SK-N-MC (cell line): ENCODE measurements around the gene SERP2.

ENCODE experiments used
- DNase-seq: peaks from one replicate; pipeline ENCODE4 v3.0.0-alpha.2; 2011; ENCODE audit warnings: low read depth, low spot score
- H3K27ac ChIP-seq: fragments of 200-600 bp; sonication (generic); 2 replicates; pipeline ENCODE4 v1.5.1; 2016; ENCODE audit warnings: mixed run types
- H3K36me3 ChIP-seq: fragments of 200-600 bp; sonication (generic); 2 replicates; pipeline ENCODE4 v1.6.1; 2017; ENCODE audit warnings: antibody characterized with exemption, low read length, mixed read lengths; ENCODE audit not compliant: insufficient read depth
- H3K4me3 ChIP-seq: fragments of 200-600 bp; sonication (generic); 2 replicates; pipeline ENCODE4 v1.5.1; 2016
- H3K9ac ChIP-seq: fragments of 200-600 bp; sonication (generic); 2 replicates; pipeline ENCODE4 v1.8.0; 2017; ENCODE audit warnings: mixed run types, mixed read lengths; ENCODE audit not compliant: insufficient read length
- H3K9me3 ChIP-seq: fragments of 200-600 bp; sonication (generic); 2 replicates; pipeline ENCODE4 v1.6.1; 2017; ENCODE audit warnings: low read depth, mild to moderate bottlenecking, antibody characterized with exemption, low read length, moderate library complexity, mixed read lengths
- EZH2 ChIP-seq: fragments of 200-600 bp; sonication (generic); IDR thresholded peaks from one replicate; pipeline ENCODE4 v1.6.1; 2017; ENCODE audit warnings: antibody characterized with exemption
- FOXP2 ChIP-seq: optimal IDR thresholded peaks from 2 replicates; pipeline ENCODE3; 2011; ENCODE audit warnings: mild to moderate bottlenecking, moderate library complexity; ENCODE audit not compliant: insufficient read depth; ENCODE audit errors: extremely low read length, control extremely low read depth
- POLR2AphosphoS5 ChIP-seq: IDR thresholded peaks from 2 replicates; pipeline ENCODE4 v1.6.1; 2012; ENCODE audit warnings: mild to moderate bottlenecking, low read depth, low read length, borderline replicate concordance

The SERP2 gene

DNA sequence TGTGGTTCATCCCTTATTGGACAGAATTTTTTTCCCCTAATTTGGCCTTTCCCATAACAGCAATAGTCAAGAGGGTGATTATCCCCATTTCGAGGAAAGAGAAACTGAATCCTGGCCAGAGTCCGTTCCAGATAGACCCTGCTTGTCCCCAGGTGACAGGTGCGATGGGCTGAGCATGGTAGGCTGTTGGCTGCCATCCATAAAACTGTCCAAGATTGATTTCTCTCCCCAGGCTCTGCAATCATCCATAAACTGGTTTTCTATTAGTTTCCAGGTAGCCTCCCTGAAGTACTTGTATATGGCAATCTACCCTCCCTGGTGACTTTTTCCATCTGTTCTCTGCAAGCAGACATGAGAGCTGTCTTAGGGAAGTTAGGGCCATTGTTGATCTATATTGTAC lies 25.4 kb downstream of the SERP2 start:
- no peak for TF ChIP-seq FOXP2
- no peak for TF ChIP-seq POLR2AphosphoS5
- no peak for TF ChIP-seq EZH2
- Histone ChIP-seq H3K4me3 (no peak overlapping the region), H3K36me3 (no peaks in the 10 kb centered on the region), H3K27ac (no peak overlapping the region), H3K9ac (no peak overlapping the region), H3K9me3 (no peaks in the 10 kb centered on the region)
- no peak for DNase-seq

DNA sequence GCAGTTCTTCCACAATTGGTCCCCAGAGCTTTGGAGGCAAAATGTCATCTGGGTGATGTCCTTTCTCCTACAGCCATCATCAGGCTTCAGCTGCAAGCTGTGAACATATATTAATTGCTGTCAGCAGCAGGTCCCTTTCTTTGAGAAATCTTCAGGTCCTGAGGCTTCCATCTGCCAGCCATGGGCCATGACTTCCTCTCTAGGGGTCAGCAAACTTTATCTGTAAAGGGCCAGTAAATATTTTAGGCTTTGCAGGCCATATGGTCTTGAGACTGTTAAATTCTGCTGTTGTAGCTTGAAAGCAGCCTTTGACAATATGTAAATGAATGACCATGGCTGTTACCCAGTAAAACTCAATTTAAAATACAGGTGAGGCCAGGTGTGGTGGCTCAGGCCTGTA lies 27.1 kb downstream of the SERP2 start:
- TF ChIP-seq FOXP2 (no peak), EZH2 (no peak), POLR2AphosphoS5 (no peak)
- H3K9ac ChIP-seq: no peak overlapping the region
- H3K27ac ChIP-seq: no peak overlapping the region
- no peaks in the 10 kb centered on the region for H3K36me3 ChIP-seq
- no peak for DNase-seq
- no peak overlapping the region for H3K4me3 ChIP-seq
- H3K9me3 ChIP-seq: no peaks in the 10 kb centered on the region

DNA sequence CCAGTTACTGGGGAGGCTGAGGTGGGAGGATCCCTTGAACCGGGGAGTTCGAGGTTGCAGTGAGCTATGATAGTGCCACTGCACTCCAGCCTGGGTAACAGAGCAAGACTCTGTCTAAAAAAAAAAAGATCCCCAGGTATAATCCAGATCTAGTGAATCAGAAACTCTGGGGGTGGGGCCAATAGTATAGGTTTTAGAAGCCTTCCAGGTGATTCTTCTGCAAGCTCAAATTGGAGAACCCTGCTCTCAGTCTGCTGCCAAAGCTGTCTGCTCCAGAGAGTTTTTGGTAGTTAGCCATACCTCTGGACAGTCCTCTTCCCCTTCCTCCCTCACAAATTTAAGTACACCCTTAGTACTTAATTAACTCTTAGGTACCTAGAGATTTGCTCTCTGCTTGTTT lies 28.0 kb downstream of the SERP2 start:
- H3K27ac ChIP-seq: no peak overlapping the region
- no peaks in the 10 kb centered on the region for H3K9me3 ChIP-seq
- no peaks in the 10 kb centered on the region for H3K36me3 ChIP-seq
- DNase-seq: no peak
- TF ChIP-seq EZH2 (no peak), FOXP2 (no peak)
- no peak overlapping the region for H3K4me3 ChIP-seq
- no peak overlapping the region for H3K9ac ChIP-seq

DNA sequence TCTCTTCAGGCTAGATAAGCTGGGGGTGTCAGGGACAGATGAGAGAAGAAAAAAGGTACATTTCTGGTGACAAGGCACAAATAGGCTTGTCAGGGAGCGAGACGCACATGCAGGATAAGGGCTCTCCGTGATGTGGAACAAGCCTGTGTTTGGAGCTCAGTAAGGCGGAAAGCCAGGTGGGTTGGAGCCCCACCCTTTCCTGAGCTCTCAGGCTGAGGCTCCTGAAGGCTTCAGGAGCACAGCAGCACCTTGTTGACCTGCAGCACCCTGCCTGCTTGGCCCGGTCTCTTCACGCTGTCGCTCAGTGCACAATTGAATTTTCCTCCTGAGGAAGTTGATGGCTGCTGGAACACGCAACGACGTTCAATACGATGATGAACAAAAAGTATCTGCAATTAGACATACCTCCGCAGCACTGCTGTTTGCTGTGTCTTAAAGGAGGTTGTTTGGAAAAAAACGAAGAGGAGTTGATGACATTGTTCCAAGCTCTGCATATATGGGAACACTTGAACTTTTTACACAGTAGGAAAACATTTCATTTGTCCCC lies 29.3 kb downstream of the SERP2 start:
- Histone ChIP-seq H3K36me3 (no peaks in the 10 kb centered on the region), H3K9me3 (no peaks in the 10 kb centered on the region), H3K4me3 (no peak overlapping the region), H3K9ac (no peak overlapping the region), H3K27ac (no peak overlapping the region)
- no peak for DNase-seq
- TF ChIP-seq EZH2: no peak
- no peak for TF ChIP-seq POLR2AphosphoS5
- no peak for TF ChIP-seq FOXP2

DNA sequence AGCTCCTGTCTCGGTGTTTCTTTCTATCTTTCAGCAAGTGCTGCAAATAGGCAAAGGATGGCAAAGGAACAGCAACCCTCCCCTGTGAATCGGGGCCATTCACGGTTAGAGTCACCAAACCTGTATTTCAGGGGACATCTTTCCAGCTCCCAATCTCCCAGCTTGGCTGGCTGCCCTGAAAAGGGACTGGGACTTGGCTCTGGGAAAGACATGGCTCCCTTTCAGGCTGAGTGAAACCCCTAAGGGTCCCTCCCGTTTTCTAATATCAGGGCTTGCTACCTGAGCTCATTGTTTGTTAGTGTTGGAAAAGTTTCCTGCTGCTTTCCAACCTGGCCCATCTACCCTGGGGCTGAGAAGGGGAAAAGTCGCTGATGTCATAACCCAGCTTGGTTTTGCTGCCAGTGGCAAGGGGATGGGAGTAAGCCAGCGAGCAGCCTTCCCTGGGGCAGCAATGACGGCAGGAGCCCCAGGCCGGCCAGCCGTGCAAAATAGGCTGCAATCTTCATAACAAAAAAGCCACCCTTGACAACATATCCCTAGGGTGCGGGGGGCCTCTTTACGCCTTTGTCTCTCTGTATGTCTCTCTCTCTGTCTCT lies 29.9 kb downstream of the SERP2 start:
- no peaks in the 10 kb centered on the region for H3K9me3 ChIP-seq
- TF ChIP-seq POLR2AphosphoS5 (no peak), FOXP2 (no peak), EZH2 (no peak)
- no peak overlapping the region for H3K27ac ChIP-seq
- no peaks in the 10 kb centered on the region for H3K36me3 ChIP-seq
- no peak overlapping the region for H3K4me3 ChIP-seq
- H3K9ac ChIP-seq: no peak overlapping the region
- no peak for DNase-seq

DNA sequence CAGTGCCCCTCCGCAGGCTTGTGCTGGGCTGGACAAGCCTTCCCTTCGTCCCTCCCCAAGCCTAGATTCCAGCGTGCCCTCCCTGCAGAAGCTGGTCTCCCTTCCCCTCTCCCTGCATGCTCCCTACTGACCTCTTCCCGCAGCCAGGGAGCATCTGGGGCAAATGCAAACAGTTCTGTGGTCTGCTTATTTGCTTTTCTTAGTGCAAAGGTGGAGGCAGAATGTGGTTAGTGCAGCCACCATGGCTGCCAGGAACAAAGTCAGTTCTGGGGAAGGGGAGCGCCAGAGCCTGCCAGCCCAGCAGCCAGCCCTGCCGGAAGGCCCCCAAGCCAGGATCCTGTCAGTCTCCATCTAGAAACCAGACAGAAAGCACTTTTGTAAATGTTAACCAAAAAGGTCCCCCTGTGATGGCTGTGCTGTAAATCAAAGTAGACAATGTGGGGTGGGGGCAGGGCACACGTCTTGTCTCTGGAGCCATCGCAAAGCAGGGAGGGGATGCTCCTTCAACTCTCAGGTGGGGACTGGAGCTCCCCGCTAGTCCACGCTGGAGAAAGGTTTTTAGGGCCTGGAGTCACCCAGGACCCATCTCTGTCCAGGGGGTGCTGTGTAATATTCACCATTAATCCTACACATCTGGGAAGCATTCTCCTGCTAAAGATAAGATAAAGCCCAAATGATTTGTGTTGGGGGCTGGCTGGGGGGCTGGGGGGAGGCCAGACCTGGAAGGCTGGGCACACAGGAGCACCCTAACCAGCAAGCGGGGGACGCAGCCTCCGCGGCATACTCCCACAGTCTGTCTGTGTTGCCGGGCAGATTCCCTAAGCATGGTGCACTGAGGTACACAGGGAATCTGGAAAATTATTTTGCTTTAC lies 30.9 kb downstream of the SERP2 start:
- H3K36me3 ChIP-seq: no peaks in the 10 kb centered on the region
- no peak overlapping the region for H3K27ac ChIP-seq
- DNase-seq: no peak
- H3K4me3 ChIP-seq: no peak overlapping the region
- no peak overlapping the region for H3K9ac ChIP-seq
- H3K9me3 ChIP-seq: no peaks in the 10 kb centered on the region
- TF ChIP-seq FOXP2: no peak

DNA sequence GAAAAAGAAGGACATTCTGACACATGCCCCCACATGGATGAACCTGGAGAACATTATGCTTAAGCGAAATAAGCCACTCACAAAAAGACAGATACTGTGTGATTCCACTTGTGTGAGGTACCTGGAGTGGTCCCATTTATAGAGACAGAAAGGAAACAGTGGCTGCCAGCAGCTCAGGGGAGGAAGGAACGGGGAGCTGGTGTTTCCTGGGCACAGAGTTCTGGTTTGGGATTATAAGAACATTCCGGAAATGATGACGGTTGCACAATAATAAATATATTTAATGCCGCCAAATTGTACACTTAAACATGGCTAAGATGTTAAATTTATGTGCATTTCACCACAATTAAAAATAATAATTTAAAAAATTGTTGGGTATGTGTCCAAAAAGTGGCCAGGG lies 33.0 kb downstream of the SERP2 start:
- Histone ChIP-seq H3K4me3 (no peak overlapping the region), H3K9me3 (no peaks in the 10 kb centered on the region), H3K9ac (no peak overlapping the region), H3K27ac (no peak overlapping the region), H3K36me3 (no peaks in the 10 kb centered on the region)
- DNase-seq: peak; percentile 16
- TF ChIP-seq FOXP2: no peak
- no peak for TF ChIP-seq POLR2AphosphoS5
- no peak for TF ChIP-seq EZH2

DNA sequence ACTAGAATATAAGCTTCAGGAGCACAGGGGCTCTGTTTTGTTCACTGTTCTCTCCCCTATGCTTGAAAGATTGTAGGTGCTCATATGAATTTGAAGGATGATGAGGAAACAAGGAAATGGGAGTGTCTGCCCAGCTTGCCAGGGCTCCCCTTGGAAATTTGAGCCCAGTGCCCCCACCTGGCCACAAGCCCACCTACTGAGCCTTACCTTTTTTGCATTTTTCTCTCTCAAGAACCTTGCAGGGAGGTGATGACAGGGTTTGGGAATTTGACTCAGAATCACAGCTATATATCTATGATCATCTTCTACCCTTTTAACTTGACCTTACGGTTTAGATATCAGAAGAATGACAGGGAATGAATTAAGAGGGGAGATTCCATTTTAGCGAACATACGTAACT lies 33.8 kb downstream of the SERP2 start:
- Histone ChIP-seq H3K4me3 (no peak overlapping the region), H3K9ac (no peak overlapping the region), H3K9me3 (no peaks in the 10 kb centered on the region), H3K27ac (no peak overlapping the region), H3K36me3 (no peaks in the 10 kb centered on the region)
- no peak for DNase-seq
- no peak for TF ChIP-seq FOXP2
- TF ChIP-seq POLR2AphosphoS5: no peak
- no peak for TF ChIP-seq EZH2

DNA sequence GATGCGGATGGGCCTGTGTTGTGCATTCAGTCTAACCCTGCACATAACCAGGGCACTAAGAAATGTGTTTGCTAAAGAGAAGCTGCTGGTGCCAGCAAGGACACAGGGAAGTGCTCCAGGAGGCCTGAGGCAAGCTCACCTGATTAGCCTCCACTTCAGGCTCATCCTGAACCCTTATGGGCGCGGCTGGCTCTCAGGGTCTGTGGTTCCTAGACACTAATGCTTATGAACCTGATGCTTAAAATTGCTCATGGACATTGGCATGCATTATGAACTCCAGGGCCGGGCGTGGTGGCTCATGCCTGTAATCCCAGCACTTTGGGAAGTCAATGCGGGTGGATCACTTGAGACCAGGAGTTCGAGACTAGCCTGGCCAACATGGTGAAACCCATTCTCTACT lies 34.3 kb downstream of the SERP2 start:
- Histone ChIP-seq H3K27ac (no peak overlapping the region), H3K9ac (no peak overlapping the region), H3K36me3 (no peaks in the 10 kb centered on the region), H3K9me3 (no peaks in the 10 kb centered on the region), H3K4me3 (no peak overlapping the region)
- DNase-seq: no peak
- TF ChIP-seq EZH2 (no peak), FOXP2 (no peak), POLR2AphosphoS5 (no peak)
